ENCODE results near the gene PRTFDC1.

GRCh38 chr10:24804956-24805355, 147.4 kb downstream of the PRTFDC1 start:
- TF ChIP-seq CTCF (optimal IDR thresholded peaks at IDR 0.05 in 1 of 3, IDR thresholded peaks at IDR 0.05 in 1 of 3, conservative IDR thresholded peaks at IDR 0.05 in 1 of 3; ENCODE audit: extremely low read depth in 1 of 3, insufficient read depth in 2 of 3, low read length in 3 of 3) (no peak), EZH2 (IDR thresholded peaks at IDR 0.05; ENCODE audit: low read length) (no peak)
